Measurements from ENCODE around the gene MED12L. TPM values are rescaled to one million over a fixed set of nuclear protein-coding genes. Genes with fewer than 3 reads are reported as not detected.
"Not testable (repeated sequence)": the region's sequence is repeated elsewhere in the genome, so short reads cannot be mapped to it uniquely, and the experiment has no call there.

The MED12L gene
- total RNA-seq, 1 donor from 2014 or later, result 0.97 TPM

- Mint-ChIP-seq H3K27me3 (ENCODE audit: low read depth) (peaks cover 5% of the 10 kb centered on the region), H3K27ac (ENCODE audit: unreplicated experiment) (no peak overlapping the region), H3K4me1 (ENCODE audit: low read depth) (no peaks in the 10 kb centered on the region), H3K4me3 (ENCODE audit: unreplicated experiment) (no peak overlapping the region), H3K36me3 (ENCODE audit: low read depth) (no peaks in the 10 kb centered on the region), H3K9me3 (ENCODE audit: low read depth) (no peaks in the 10 kb centered on the region)
- TF ChIP-seq, protein P1, sequence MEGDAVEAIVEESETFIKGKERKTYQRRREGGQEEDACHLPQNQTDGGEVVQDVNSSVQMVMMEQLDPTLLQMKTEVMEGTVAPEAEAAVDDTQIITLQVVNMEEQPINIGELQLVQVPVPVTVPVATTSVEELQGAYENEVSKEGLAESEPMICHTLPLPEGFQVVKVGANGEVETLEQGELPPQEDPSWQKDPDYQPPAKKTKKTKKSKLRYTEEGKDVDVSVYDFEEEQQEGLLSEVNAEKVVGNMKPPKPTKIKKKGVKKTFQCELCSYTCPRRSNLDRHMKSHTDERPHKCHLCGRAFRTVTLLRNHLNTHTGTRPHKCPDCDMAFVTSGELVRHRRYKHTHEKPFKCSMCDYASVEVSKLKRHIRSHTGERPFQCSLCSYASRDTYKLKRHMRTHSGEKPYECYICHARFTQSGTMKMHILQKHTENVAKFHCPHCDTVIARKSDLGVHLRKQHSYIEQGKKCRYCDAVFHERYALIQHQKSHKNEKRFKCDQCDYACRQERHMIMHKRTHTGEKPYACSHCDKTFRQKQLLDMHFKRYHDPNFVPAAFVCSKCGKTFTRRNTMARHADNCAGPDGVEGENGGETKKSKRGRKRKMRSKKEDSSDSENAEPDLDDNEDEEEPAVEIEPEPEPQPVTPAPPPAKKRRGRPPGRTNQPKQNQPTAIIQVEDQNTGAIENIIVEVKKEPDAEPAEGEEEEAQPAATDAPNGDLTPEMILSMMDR (IDR thresholded peaks at IDR 0.05), result no peak
- DNase-seq (ENCODE audit: low spot score), result no peak
Observed at GRCh38 chr3:151067158-151067557, 18.3 kb upstream of the MED12L start.

GRCh38 chr3:151072842-151073241, 12.6 kb upstream of the MED12L start:
- H3K4me1 Mint-ChIP-seq (ENCODE audit: low read depth); H3K36me3 Mint-ChIP-seq (ENCODE audit: low read depth); H3K4me3 Mint-ChIP-seq (ENCODE audit: unreplicated experiment); DNase-seq (ENCODE audit: low spot score); H3K27ac Mint-ChIP-seq (ENCODE audit: unreplicated experiment); H3K27me3 Mint-ChIP-seq (ENCODE audit: low read depth); H3K9me3 Mint-ChIP-seq (ENCODE audit: low read depth): not testable (repeated sequence)

GRCh38 chr3:151074256-151074655, 11.2 kb upstream of the MED12L start:
- Mint-ChIP-seq H3K27ac (ENCODE audit: unreplicated experiment) (no peak overlapping the region), H3K9me3 (ENCODE audit: low read depth) (no peaks in the 10 kb centered on the region), H3K36me3 (ENCODE audit: low read depth) (no peaks in the 10 kb centered on the region), H3K4me3 (ENCODE audit: unreplicated experiment) (no peak overlapping the region), H3K4me1 (ENCODE audit: low read depth) (no peaks in the 10 kb centered on the region), H3K27me3 (ENCODE audit: low read depth) (peaks cover 4% of the 10 kb centered on the region)
- DNase-seq (ENCODE audit: low spot score), result no peak
- TF ChIP-seq, protein P1 (IDR thresholded peaks at IDR 0.05), result no peak

- Mint-ChIP-seq H3K27me3 (ENCODE audit: low read depth) (peaks cover 15% of the 10 kb centered on the region), H3K27ac (ENCODE audit: unreplicated experiment) (no peak overlapping the region), H3K36me3 (ENCODE audit: low read depth) (no peaks in the 10 kb centered on the region), H3K4me1 (ENCODE audit: low read depth) (no peaks in the 10 kb centered on the region), H3K9me3 (ENCODE audit: low read depth) (no peaks in the 10 kb centered on the region), H3K4me3 (ENCODE audit: unreplicated experiment) (no peak overlapping the region)
- no peak for DNase-seq (ENCODE audit: low spot score)
- TF ChIP-seq, protein P1 (IDR thresholded peaks at IDR 0.05), result no peak
Observed at GRCh38 chr3:151075869-151076562, 9.4 kb upstream of the MED12L start.

DNA sequence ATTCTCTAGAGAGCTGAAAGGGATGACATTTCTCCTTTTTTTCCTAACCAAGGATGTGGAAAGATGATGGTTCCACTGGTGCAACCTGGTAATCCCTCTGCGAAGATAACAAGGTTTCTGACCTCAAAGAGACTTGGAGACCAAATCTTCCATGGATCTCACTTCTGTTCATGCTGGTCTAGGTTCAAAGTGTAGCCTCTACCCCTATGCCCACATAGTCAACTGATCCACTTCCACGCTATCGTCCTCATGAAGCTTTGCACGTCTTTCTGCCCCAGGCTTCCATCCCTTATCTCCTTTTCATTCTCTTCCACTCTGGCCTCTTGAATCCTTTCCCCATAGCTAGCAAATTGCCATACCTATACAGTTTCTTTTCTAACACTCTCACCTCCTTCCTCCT, 8.8 kb upstream of the MED12L start:
- Mint-ChIP-seq H3K9me3 (ENCODE audit: low read depth) (no peaks in the 10 kb centered on the region), H3K27ac (ENCODE audit: unreplicated experiment) (no peak overlapping the region), H3K36me3 (ENCODE audit: low read depth) (no peaks in the 10 kb centered on the region), H3K4me3 (ENCODE audit: unreplicated experiment) (no peak overlapping the region), H3K27me3 (ENCODE audit: low read depth) (peaks cover 15% of the 10 kb centered on the region), H3K4me1 (ENCODE audit: low read depth) (no peaks in the 10 kb centered on the region)
- TF ChIP-seq, protein P1 (IDR thresholded peaks at IDR 0.05), result no peak
- DNase-seq (ENCODE audit: low spot score), result no peak

GRCh38 chr3:151081082-151081481, 4.4 kb upstream of the MED12L start:
- not testable (repeated sequence) for H3K9me3 Mint-ChIP-seq (ENCODE audit: low read depth); H3K36me3 Mint-ChIP-seq (ENCODE audit: low read depth); H3K27ac Mint-ChIP-seq (ENCODE audit: unreplicated experiment); H3K4me3 Mint-ChIP-seq (ENCODE audit: unreplicated experiment); H3K4me1 Mint-ChIP-seq (ENCODE audit: low read depth); DNase-seq (ENCODE audit: low spot score)
- peaks cover 36% of the 10 kb centered on the region for H3K27me3 Mint-ChIP-seq (ENCODE audit: low read depth)

Data from chondrocyte (in vitro differentiated cells).